Activated CD4-positive, alpha-beta T cell treated with anti-CD3 and anti-CD28 coated beads, Interleukin-2, amount 10 ng/mL, durations not matched to agents 7 days and 5 days (primary cell): Measurements from ENCODE around the gene TMEM30B. TPM values are rescaled to one million over a fixed set of nuclear protein-coding genes. Genes with fewer than 3 reads are reported as not detected.

Experiments
- CTCF ChIA-PET: fragments of 350-600 bp; sonication (Branson Sonifier 250); formaldehyde crosslinking; loops from one replicate; lab custom pipeline; 2021; ENCODE audit warnings: antibody characterized with exemption; lab: Charles Lee
- POLR2A ChIA-PET: fragments of 350-600 bp; sonication (Branson Sonifier 250); formaldehyde crosslinking; loops from one replicate; lab custom pipeline; 2021; ENCODE audit warnings: antibody characterized with exemption; lab: Charles Lee
- DNase-seq: peaks from one replicate; pipeline ENCODE4 v3.0.0-alpha.2; 2020
- H3K27ac Mint-ChIP-seq: one replicate; pipeline ENCODE4 v1.8.0; 2021; ENCODE audit warnings: mild to moderate bottlenecking, moderate library complexity, mixed read lengths
- H3K27me3 Mint-ChIP-seq: one replicate; pipeline ENCODE4 v1.8.0; 2021; ENCODE audit warnings: mixed read lengths
- H3K36me3 Mint-ChIP-seq: one replicate; pipeline ENCODE4 v1.8.0; 2021; ENCODE audit warnings: low read depth, mixed read lengths
- H3K4me1 Mint-ChIP-seq: one replicate; pipeline ENCODE4 v1.8.0; 2021; ENCODE audit warnings: mixed read lengths
- H3K4me3 Mint-ChIP-seq: one replicate; pipeline ENCODE4 v1.8.0; 2021; ENCODE audit warnings: mild to moderate bottlenecking, moderate library complexity, mixed read lengths
- H3K9me3 Mint-ChIP-seq: one replicate; pipeline ENCODE4 v1.8.0; 2021; ENCODE audit warnings: mixed read lengths
- total RNA-seq, 2 experiments: library from RNA; stranded (reverse); gene quantifications; one replicate each; pipeline ENCODE4 v1.2.3, GENCODE V29; 2021

The TMEM30B gene
- total RNA-seq, 2 experiments from 2014 or later, result 0.30 to 0.42 TPM

DNA sequence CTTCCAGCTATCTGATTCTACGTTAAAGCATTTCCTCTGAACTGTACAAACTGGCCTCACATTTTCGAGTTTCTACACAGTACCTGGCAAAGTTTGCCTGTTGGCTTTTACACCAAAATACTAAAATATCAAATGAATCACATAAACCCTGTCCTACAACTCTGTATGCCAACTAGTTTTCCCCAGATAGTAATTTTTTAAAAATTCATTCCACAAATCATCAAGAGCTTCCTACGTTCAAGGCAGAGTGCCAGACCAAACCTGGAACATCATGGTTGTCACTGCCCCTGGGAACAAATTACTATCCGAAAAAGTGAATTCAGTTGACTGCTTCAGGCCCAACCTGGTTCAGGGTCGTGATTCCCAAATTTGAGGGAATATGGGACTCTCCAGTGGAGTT lies 2.1 kb downstream of the TMEM30B start:
- Mint-ChIP-seq H3K4me1 (peaks cover 24% of the 10 kb centered on the region), H3K27me3 (peaks cover 35% of the 10 kb centered on the region), H3K27ac (no peak overlapping the region), H3K9me3 (no peaks in the 10 kb centered on the region), H3K4me3 (no peak overlapping the region), H3K36me3 (peaks cover 4% of the 10 kb centered on the region)
- CTCF ChIA-PET, result interaction anchor here (0.8 to 3.2 kb wide), 4 partner anchors 13 to 130 kb away, joined by 3 to 15 read pairs (median 4); no protein-coding TSS in a partner anchor
- no peak for DNase-seq
- POLR2A ChIA-PET, result interaction anchor here (0.6 kb wide), 1 partner anchor 645 kb away, joined by 5 read pairs; no protein-coding TSS in a partner anchor

DNA sequence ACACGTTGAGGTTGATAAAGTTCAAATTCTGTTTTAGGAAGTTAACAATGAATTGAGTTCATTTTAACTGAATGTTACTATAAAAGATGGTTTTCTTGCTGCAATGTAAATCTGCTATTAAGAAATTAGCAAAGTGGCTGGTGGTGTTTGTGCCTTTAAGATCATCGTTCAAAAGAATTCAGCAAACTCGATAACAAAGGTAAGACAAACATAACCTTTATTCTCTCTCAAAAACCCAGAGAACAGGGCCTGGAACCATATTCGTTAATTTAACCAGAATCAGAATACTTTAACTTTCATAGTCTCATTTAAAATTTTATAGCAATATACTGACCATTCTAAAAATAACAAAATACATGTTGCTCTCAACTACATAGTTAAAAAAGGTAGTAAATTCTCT lies 3.4 kb downstream of the TMEM30B start:
- DNase-seq, result no peak
- Mint-ChIP-seq H3K4me1 (peaks cover 17% of the 10 kb centered on the region), H3K27ac (no peak overlapping the region), H3K9me3 (no peaks in the 10 kb centered on the region), H3K27me3 (peaks cover 39% of the 10 kb centered on the region), H3K36me3 (peaks cover 4% of the 10 kb centered on the region), H3K4me3 (no peak overlapping the region)
- ChIA-PET CTCF (no interaction called here), POLR2A (no interaction called here)

DNA sequence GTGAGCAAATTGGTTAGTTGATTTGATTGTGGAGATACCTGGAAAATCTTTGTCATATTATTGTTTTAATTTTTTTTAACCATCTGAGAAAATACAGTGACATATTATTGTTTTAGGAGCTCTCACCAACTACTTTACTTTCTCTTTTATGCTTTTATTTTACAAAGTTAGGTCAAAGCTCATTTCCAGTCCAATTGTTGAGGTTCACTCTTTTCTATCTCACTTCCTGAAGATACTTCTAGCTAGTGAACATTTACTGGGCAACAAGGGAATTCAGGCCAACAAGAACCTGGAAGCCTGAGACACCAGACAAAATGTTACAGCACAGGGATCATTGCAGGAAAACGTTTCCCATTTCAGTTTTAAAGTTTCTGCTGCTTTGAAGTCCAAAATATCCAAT lies 3.9 kb downstream of the TMEM30B start:
- peaks cover 4% of the 10 kb centered on the region for H3K36me3 Mint-ChIP-seq
- no peak overlapping the region for H3K27ac Mint-ChIP-seq
- no peaks in the 10 kb centered on the region for H3K9me3 Mint-ChIP-seq
- DNase-seq, result no peak
- peaks cover 42% of the 10 kb centered on the region for H3K27me3 Mint-ChIP-seq
- peaks cover 17% of the 10 kb centered on the region for H3K4me1 Mint-ChIP-seq
- ChIA-PET POLR2A (interaction anchor here (0.7 kb wide), 1 partner anchor 8 kb away, joined by 3 read pairs; no protein-coding TSS in a partner anchor), CTCF (no interaction called here)
- no peak overlapping the region for H3K4me3 Mint-ChIP-seq

DNA sequence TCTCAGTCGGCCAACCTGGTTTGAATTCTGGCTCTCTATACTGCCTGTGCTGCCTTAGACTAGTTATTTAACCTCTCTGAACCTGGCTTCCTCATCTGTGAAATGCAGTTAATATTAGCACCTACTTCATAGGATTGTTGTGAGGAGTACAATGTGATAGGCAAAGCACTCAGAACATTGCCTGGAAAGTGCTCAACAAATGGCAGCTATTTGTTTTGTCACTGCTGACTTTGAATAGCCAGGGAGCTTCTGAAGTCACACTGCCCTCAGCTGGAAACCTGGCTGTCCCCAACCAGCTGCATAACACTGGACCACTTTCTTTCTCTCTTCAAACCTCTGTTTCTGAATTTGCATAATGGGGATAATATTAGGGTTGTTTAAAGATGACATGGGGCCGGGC lies 9.6 kb downstream of the TMEM30B start:
- Mint-ChIP-seq H3K4me1 (peaks cover 6% of the 10 kb centered on the region), H3K27ac (no peak overlapping the region), H3K36me3 (no peaks in the 10 kb centered on the region), H3K4me3 (no peak overlapping the region), H3K27me3 (peaks cover 49% of the 10 kb centered on the region), H3K9me3 (no peaks in the 10 kb centered on the region)
- ChIA-PET CTCF (no interaction called here), POLR2A (no interaction called here)
- no peak for DNase-seq

DNA sequence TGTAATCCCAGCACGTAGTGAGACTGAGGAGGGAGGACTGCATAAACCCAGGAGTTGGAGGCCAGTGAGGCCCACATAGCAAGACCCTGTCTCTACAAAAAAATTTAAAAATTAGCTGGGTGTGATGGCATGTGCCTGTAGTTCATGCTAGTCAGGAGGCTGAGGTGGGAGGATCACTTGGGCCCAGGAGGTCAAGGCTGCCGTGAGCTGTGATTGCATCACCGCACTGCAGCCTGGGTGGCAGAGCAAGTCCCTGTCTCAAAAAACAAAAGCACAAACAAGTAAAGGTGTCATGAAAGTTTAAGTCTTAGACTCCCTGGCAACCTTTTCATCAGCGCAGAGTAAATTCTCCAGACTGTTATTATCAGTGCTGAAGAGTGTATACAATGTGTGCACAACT lies 10.4 kb downstream of the TMEM30B start:
- Mint-ChIP-seq H3K36me3 (no peaks in the 10 kb centered on the region), H3K4me1 (peaks cover 6% of the 10 kb centered on the region), H3K27ac (no peak overlapping the region), H3K4me3 (no peak overlapping the region), H3K27me3 (peaks cover 51% of the 10 kb centered on the region), H3K9me3 (no peaks in the 10 kb centered on the region)
- DNase-seq, result no peak
- ChIA-PET POLR2A (no interaction called here), CTCF (no interaction called here)

DNA sequence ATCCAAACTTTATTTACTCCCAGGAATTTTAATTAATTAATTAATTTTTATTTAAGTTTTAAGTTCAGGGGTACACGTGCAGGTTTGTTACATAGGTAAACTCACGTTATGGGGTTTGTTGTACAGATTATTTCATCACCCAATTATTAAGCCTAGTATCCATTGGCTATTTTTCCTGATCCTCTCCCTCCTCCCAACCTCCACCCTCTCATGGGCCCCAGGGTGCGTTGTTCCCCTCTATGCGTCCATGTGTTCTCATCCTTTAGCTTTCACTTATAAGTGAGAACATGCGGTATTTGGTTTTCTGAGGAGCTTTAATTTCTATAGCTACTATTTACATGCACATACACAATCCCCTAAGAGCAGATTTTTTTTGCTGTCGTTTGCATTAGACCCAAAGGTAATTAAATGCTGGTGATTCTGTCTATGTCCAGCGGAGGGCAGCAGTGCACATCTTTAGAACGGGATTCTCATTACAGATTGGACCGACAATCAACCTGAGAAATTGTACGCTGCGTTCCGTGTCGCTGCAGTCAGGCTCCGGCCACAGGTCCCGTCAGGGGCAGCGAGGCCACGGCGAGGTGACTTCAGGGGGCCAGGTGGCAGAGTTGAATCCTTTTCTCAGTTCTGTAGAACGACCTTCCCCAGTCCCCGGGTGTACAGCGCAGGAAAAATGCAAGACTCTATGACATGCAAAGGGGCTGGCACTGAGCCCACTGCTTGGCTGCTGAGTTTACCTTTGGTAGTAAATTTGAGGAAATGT lies 11.6 kb downstream of the TMEM30B start:
- DNase-seq, result peak; percentile 84
- Mint-ChIP-seq H3K9me3 (no peaks in the 10 kb centered on the region), H3K4me3 (peak overlapping the region; percentile 49), H3K27me3 (peaks cover 57% of the 10 kb centered on the region), H3K27ac (no peak overlapping the region), H3K4me1 (peaks cover 6% of the 10 kb centered on the region), H3K36me3 (no peaks in the 10 kb centered on the region)
- POLR2A ChIA-PET, result interaction anchor here (0.6 kb wide), 1 partner anchor 392 kb away, joined by 3 read pairs; no protein-coding TSS in a partner anchor
- CTCF ChIA-PET, result interaction anchor here (0.7 to 1.0 kb wide), 3 partner anchors 11 to 567 kb away, joined by 3 read pairs; no protein-coding TSS in a partner anchor

DNA sequence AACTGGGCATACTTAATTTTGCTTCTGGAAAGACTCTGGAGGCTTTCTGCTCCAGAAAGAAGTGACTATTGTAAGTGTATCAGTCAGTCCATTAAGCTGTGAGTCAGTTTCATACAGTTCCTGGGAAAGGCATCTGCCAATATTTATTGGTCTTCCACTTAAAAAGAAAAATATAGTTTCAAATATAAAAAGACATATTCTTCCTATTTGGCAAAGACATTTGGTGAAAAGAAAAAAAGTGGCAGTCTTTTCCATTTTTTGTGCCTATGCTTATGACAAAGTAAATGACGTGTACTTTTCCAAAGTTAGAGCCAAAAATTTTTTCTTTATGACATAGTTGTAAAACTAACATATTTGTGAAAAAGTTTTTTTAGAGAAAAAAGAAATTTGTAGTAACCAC lies 12.3 kb downstream of the TMEM30B start:
- no peaks in the 10 kb centered on the region for H3K9me3 Mint-ChIP-seq
- H3K27me3 Mint-ChIP-seq, result peaks cover 51% of the 10 kb centered on the region
- DNase-seq, result no peak
- H3K36me3 Mint-ChIP-seq, result no peaks in the 10 kb centered on the region
- peaks cover 6% of the 10 kb centered on the region for H3K4me1 Mint-ChIP-seq
- ChIA-PET POLR2A (interaction anchor here (0.6 kb wide), 1 partner anchor 393 kb away, joined by 3 read pairs; no protein-coding TSS in a partner anchor), CTCF (interaction anchor here (0.7 to 1.1 kb wide), 4 partner anchors 12 to 568 kb away, joined by 3 to 5 read pairs (median 3); no protein-coding TSS in a partner anchor)
- no peak overlapping the region for H3K4me3 Mint-ChIP-seq
- H3K27ac Mint-ChIP-seq, result no peak overlapping the region

DNA sequence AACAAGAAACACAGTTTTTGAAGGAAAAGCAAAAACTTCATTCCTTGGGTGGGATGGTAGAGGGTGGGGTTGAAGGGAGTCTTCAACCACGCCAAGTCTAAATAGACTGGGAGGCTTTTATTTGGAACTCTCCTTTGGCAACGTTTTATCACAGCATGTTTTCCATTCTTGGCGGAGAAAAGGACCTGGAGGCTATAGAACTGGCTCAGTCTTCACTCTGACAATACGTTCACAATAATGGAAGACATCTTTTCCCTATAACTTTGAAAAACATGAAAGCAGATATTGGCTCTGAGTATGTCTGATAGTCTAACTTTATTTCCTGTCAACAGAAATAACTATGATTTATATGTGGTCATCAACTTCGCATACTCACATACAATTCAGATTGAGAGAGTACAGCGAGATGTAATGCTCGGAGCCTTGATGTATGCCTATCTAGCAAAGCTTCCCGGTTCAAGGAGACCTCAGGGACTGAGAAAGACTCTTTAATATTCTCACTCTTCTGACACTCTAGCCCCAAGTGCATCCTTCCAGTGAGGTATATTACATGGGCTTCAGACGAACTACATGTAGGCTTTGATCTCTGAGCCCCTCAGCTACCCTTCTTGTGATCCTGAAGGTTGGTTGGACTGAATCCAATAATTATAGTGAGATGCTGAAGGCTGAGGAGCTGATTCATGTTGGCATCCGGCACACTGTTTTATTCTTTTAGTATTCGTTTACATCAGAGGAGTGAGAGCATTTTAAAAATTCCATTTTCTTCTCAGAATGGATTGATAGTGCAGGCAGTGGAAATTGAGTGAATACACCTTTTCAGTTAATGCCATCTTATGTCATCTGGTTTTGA lies 14.0 kb downstream of the TMEM30B start:
- H3K36me3 Mint-ChIP-seq, result no peaks in the 10 kb centered on the region
- H3K27ac Mint-ChIP-seq, result no peak overlapping the region
- H3K27me3 Mint-ChIP-seq, result peaks cover 52% of the 10 kb centered on the region
- H3K4me1 Mint-ChIP-seq, result peaks cover 6% of the 10 kb centered on the region
- no peaks in the 10 kb centered on the region for H3K9me3 Mint-ChIP-seq
- H3K4me3 Mint-ChIP-seq, result no peak overlapping the region
- no peak for DNase-seq
- CTCF ChIA-PET, result interaction anchor here (1.1 to 1.5 kb wide), 2 partner anchors 13 to 14 kb away, joined by 5 read pairs; no protein-coding TSS in a partner anchor
- POLR2A ChIA-PET, result no interaction called here

DNA sequence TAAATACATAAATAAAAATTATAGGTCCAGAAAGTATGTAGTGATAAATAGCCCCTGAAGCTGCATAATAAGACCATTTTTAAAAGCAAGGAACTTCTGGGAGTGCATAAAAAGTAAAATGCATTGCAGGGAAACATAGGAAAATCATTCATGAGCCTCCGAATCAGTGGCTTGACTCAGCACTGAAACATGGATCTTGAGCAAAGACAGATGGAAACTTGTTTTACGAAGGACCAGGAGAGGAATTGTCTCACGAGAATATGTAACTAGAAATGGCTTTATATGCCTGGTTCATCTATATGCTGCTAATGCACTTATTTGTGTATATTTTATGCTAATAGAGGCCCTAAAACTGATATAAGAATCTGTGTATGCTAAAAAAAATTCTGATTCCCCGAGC lies 14.7 kb downstream of the TMEM30B start:
- DNase-seq, result no peak
- Mint-ChIP-seq H3K27me3 (peaks cover 49% of the 10 kb centered on the region), H3K4me3 (no peak overlapping the region), H3K9me3 (no peaks in the 10 kb centered on the region), H3K4me1 (peaks cover 6% of the 10 kb centered on the region), H3K36me3 (no peaks in the 10 kb centered on the region), H3K27ac (no peak overlapping the region)
- CTCF ChIA-PET, result interaction anchor here (1.5 kb wide), 1 partner anchor 14 kb away, joined by 5 read pairs; no protein-coding TSS in a partner anchor
- POLR2A ChIA-PET, result no interaction called here

DNA sequence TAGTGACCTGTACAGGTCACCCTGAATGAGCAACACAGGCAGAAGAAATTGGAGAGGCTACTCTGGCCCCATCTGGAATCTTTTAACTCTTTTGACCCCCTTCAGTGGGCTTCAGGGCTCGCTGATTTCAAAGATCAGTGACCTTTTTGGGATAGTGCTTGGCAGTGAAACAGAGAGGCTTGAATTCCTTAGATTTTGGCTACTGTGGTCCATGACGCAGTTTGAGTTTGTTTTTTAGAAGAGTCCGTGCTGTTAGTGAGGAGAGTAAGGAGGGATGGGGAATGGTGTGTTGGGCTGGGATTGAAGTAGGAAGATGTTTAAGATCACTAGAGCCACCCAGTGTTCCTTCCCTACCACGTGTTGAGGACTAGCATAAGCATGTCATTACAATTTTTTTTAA lies 16.5 kb downstream of the TMEM30B start:
- Mint-ChIP-seq H3K27me3 (peaks cover 53% of the 10 kb centered on the region), H3K4me1 (peaks cover 3% of the 10 kb centered on the region), H3K9me3 (no peaks in the 10 kb centered on the region), H3K36me3 (no peaks in the 10 kb centered on the region), H3K27ac (no peak overlapping the region), H3K4me3 (no peak overlapping the region)
- DNase-seq, result no peak
- POLR2A ChIA-PET, result no interaction called here
- CTCF ChIA-PET, result no interaction called here

DNA sequence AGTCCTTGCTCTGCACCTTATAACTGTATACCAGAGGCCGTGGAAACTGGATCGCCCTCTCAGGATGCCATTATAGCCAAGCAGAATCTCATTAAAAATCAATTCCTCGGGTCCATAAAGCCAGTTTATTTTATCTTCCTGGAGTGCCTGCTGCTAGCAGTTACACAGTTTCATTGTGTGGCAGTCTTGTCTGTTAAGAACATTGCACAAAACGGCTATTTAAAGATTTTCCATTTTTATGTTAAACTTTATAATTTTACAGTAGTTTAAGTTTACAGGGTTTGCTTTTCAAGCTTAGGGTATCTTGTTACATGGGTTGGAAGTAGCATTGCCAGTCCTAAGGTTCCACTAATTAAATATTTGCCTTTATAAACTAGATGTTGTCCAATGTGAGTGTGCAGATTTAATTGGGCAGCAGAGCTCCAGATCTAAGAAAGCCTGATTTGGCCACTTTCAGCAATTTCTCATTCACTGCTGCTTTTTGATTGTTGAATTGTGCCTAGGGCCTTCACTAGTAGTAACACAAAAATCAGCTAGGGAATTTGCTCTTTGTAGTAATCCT lies 17.0 kb downstream of the TMEM30B start:
- CTCF ChIA-PET, result no interaction called here
- no peaks in the 10 kb centered on the region for H3K36me3 Mint-ChIP-seq
- no peak overlapping the region for H3K4me3 Mint-ChIP-seq
- DNase-seq, result no peak
- no peaks in the 10 kb centered on the region for H3K4me1 Mint-ChIP-seq
- H3K27me3 Mint-ChIP-seq, result peaks cover 55% of the 10 kb centered on the region
- H3K27ac Mint-ChIP-seq, result no peak overlapping the region
- H3K9me3 Mint-ChIP-seq, result no peaks in the 10 kb centered on the region
- POLR2A ChIA-PET, result no interaction called here

DNA sequence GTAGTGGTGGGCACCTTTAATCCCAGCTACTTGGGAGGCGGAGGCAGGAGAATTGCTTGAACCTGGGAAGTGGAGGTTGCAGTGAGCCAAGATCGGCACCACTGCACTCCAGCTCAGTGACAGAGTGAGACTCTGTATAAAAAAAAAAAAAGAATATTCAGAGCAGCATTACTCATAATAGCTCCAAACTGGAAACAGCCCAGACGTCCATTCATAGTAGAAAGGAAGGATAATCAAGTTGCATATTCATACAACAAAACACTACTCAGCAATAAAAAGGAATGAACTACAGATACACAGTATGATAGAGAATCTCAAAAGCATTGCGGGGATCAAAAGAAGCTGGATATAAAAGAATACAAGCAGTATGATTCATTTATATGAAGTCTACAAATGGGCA lies 19.1 kb downstream of the TMEM30B start:
- H3K4me3 Mint-ChIP-seq, result no peak overlapping the region
- DNase-seq, result no peak
- CTCF ChIA-PET, result interaction anchor here (1.1 to 1.3 kb wide), 2 partner anchors 18 to 43 kb away, joined by 3 read pairs; no protein-coding TSS in a partner anchor
- POLR2A ChIA-PET, result no interaction called here
- no peaks in the 10 kb centered on the region for H3K4me1 Mint-ChIP-seq
- H3K27me3 Mint-ChIP-seq, result peaks cover 52% of the 10 kb centered on the region
- H3K36me3 Mint-ChIP-seq, result no peaks in the 10 kb centered on the region
- no peaks in the 10 kb centered on the region for H3K9me3 Mint-ChIP-seq
- no peak overlapping the region for H3K27ac Mint-ChIP-seq
